Measurements from ENCODE around the gene MBD6.

The MBD6 gene

DNA sequence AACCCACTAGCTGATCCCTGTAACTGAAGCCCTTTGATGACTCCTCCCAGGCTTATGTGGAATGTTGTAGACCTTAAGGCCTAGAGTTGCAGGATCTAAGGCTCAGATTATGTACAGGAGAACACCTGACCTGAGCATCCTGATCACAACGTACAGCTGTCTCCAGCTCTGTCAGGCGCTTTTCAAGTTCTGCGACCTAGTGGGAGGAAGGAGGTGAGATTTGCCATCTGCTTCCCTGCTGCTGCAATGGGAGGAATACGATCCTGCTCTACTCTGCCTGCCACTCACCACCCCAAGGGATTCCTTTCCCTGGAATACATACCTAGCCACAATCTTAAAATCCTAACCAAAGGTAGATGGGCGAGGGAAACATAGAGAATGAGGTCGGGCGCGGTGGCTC, 10.5 kb downstream of the MBD6 start:
- no peak for DNase-seq

DNA sequence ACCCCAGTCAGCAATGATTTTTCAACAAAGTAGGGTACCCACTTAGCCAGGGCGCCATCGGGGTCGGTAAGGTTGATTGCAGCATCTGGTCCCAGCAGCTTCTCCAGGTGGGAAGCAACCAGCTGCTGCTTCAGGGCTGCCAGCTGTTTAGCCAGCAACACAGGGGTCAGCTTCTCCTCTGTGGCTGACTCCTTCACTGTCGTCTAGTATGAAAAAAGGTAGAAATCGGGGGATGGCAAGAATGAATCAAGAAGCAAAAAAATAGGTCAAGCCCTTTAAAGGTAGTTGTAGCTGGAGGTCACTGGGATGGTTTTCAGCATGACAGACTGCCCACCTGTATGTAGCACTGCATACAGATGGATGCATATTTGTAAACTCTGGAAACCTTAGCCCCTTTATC, 11.6 kb downstream of the MBD6 start:
- DNase-seq: no peak

GRCh38 chr12:57534991-57535543, 12.4 kb downstream of the MBD6 start:
- no peak for DNase-seq

DNA sequence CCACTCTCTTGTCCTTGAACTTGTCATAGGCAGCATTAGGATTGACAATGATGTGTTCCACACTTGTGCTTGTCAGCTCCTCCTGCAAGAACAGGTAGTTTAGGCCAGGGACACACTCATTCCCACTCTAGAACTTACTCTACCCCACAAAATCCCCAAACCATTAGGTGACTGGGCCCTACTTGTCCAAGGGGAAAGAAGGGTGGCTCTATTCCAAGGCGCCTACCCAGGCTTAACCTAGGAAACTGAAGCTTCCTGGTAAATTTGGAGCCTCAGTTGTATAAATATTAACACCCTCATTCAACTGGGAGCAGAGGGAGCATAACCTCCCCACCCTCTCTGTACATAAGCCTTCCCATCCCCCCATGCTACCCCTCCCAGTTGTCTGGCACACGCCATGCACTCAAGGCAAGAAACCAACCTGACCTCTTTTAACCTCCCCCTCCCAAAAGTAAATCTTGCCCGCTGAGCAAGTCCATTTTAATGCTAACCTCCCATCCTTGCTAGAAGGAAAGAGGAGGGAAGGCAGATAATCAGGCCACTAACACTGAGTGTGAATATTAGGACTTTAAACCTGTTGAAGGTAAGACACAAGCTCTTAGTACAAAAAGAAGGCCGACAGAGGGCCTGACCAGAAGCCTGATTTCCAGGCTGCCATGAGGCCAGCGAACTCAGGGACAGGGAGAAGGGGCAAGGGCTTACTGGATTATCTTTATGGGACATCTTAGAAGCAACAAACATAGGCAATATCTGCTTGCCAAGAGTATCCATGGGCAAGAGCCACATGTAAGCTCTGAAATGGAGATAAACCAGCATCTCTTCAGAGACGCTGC, 13.4 kb downstream of the MBD6 start:
- DNase-seq: no peak

GRCh38 chr12:57536597-57536942, 13.9 kb downstream of the MBD6 start:
- no peak for DNase-seq

GRCh38 chr12:57539134-57539768, 16.6 kb downstream of the MBD6 start:
- DNase-seq: no peak

DNA sequence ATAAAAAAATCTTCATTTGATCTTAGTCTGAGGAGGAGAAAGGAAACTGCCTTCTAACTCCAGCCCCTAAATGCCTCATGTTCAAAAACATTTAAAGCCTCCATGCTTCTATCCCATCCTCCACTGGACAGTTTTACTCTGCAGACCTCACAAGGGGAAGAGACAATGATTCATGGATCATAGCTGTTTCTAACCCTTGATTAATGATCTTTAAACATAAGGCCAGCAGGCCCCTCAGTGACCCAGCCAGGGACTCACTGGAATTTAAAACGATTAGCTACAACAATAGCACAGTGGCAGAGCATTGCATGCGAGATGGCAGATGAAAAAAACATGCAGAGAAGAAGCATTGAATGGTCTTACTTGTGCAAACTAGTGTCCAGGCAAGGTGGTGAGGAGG, 18.4 kb downstream of the MBD6 start:
- DNase-seq: no peak

- DNase-seq: no peak
Observed at GRCh38 chr12:57541717-57542116, 19.1 kb downstream of the MBD6 start.

DNA sequence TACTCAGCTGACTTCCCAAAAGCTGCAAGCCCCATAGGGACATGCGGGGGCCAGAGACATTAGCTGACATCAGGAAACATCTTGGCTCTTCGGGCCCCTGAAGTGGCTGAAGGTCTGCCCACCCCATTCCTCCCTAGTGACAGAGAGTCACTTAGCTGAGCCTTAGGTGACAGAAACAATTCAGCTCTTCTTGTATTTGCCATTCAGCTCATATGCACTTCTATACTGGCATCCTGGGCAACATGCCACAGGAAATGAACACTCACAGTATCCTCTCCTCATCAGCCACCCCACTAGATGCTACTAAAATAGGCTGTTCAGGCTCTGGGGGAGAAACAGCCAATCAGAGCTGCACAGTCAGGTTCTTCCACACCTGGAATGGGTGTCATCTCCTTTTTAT, 21.0 kb downstream of the MBD6 start:
- no peak for DNase-seq

- DNase-seq: no peak
Observed at GRCh38 chr12:57545809-57546437, 23.3 kb downstream of the MBD6 start.

- DNase-seq: peak; percentile 94
Observed at GRCh38 chr12:57546438-57547287, 24.0 kb downstream of the MBD6 start, which contains the start of gene DCTN2. TSS of gene DCTN2 (minus strand) at chr12:57547192. CDS start at chr12:57547063, 129 bp downstream.

DNA sequence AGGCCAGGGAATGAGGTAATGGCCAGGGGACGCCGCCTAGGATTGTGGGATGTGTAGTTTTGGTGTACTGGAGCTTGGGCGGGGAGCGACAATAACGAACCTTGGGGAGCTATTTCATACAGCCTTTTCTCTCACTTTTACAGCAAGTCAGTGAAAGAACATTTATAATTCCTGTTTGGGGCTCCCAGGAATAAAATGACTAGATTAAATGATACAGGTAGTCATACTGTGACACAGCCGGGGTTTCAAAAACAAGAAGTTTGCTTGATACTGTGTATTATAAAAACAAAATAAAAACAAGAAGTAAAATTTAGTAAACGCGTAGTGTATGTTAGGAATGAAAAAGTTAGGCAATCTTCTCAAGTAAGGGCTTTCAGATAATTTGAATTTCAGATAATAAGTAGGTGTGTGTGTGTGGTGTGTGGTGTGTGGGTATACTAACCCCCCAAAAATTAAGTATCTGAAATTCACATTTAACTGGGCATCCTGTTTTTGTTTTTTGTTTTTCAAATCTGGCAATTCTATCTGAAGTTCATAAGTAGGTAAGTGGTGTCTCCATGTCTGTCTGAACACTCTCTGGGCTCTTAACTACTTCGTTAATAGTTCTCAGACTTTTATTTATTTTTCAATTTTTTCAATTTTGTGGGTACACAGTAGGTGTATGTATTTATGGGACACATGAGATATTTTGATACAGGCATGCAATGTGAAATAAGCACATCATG, 24.8 kb downstream of the MBD6 start:
- no peak for DNase-seq

GRCh38 chr12:57548013-57548315, 25.3 kb downstream of the MBD6 start:
- no peak for DNase-seq

GRCh38 chr12:57548488-57548887, 25.9 kb downstream of the MBD6 start:
- no peak for DNase-seq

DNA sequence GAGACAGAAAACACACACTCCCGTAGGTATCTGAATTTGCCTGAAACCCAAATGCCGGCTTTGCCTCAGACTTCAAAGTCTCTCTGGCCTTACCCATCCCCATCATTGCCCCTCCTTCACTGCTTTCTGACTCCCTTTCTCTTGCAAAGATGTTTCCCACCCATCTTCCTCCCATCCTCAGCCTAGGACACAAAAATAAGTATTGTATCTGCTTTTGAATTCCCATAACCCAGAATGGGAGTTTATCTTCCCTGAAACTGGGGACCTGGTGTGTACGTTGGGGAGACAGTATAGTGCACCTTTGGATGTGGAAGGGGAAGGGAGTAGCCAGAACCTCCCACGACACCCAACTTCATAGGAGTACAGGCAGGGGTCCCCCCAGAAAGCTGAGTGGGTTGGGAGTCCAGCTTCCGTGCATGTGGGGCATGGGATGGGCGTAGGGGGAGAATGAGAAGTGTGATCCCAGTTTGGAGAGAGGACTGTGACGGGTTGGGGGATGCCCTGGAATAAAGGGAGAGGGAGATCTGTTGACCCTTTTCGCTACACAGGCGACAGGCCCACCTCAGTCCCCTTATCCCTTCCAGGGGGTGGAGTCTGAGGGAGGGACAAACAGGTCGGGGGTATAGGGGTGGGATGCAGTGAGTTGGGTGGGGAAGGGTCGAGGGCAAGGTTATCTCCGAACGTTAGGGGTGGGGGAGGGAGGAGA, 26.7 kb downstream of the MBD6 start:
- DNase-seq: no peak

GRCh38 chr12:57549909-57550640, 27.5 kb downstream of the MBD6 start, which contains the start of gene KIF5A:
TSS of gene KIF5A (plus strand) at chr12:57550044. CDS start at chr12:57550272, 228 bp downstream.
- peak; percentile 70 for DNase-seq

GRCh38 chr12:57550641-57551549, 28.3 kb downstream of the MBD6 start:
- DNase-seq: no peak

DNA sequence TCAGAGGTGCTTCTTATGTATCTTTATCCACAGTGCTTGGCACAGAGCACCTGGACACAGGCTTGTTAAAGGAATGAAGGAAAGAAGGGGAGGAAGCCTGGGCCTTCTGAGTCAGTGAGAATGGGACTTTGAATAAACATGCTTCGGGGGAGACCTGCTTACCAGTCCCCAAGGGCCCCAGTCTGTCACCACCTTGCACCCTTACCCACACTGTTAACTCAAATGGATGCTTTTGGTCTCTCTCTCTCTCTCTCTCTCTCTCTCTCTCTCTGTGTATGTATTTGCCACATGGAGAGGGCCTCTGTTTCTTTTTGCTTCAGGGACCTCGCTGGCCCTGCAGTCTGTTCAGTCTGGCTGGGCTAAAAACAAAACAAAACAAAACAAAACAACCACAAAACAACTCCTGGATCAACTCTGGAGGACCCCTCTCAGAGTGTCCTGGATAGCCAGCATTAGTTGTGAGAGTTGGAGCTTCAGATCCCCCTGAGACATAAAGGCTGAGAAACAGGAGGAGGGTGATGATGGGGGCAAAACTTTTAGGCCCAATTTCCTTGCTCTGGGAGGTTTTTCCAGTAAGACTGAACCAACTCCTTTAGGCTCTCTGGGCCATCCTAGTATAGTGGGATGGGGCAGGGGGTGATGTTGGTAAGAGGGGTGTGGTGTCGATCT, 29.1 kb downstream of the MBD6 start:
- no peak for DNase-seq

DNA sequence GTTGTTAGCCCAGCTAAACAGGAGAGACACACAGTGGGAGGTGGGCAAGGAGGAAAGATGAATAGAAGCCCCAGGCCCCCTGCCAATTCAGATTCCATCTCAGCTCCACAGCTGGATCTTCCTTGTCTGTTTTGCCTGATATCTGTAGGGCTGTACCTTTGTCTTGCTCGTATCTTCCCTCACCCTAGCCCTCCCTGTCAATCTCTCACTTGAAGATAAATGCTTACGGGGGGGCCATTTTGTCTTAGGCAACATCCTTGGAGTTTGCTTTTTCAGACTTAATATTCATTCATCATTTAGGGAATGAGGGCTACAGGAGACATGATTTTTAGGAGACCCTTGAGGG, 29.7 kb downstream of the MBD6 start:
- no peak for DNase-seq

Data from CD4-positive, alpha-beta T cell treated with Interleukin-6 for 4 hours (primary cell).